ENCODE data around the gene GNB3.
A peak's percentile ranks its signal among the peaks of the same experiment; 100 is the strongest.
"Not testable (repeated sequence)": the region's sequence is repeated elsewhere in the genome, so short reads cannot be mapped to it uniquely, and the experiment has no call there.

GNB3 gene

GRCh38 chr12:6883252-6883651 lies 42.5 kb downstream of the GNB3 start:
- H3K36me3 ChIP-seq (ENCODE audit: control insufficient read depth, low read depth, low read length), result no peaks in the 10 kb centered on the region
- H3K27me3 ChIP-seq (ENCODE audit: control insufficient read depth, insufficient read depth, low read length), result no peaks in the 10 kb centered on the region
- H3K9ac ChIP-seq (ENCODE audit: low read length), result no peak overlapping the region
- peaks cover 6% of the 10 kb centered on the region for H3K4me1 ChIP-seq (ENCODE audit: control insufficient read depth, low read depth, low read length)
- no peak overlapping the region for H3K27ac ChIP-seq (ENCODE audit: low read length)
- no peak overlapping the region for H3K4me3 ChIP-seq (ENCODE audit: low read length)
- no peaks in the 10 kb centered on the region for H3K9me3 ChIP-seq (ENCODE audit: control insufficient read depth, low read depth, low read length)

GRCh38 chr12:6883683-6884082 lies 43.0 kb downstream of the GNB3 start:
- Histone ChIP-seq H3K27me3 (ENCODE audit: control insufficient read depth, insufficient read depth, low read length) (no peaks in the 10 kb centered on the region), H3K9ac (ENCODE audit: low read length) (no peak overlapping the region), H3K4me3 (ENCODE audit: low read length) (no peak overlapping the region), H3K9me3 (ENCODE audit: control insufficient read depth, low read depth, low read length) (no peaks in the 10 kb centered on the region), H3K4me1 (ENCODE audit: control insufficient read depth, low read depth, low read length) (peaks cover 6% of the 10 kb centered on the region), H3K27ac (ENCODE audit: low read length) (no peak overlapping the region), H3K36me3 (ENCODE audit: control insufficient read depth, low read depth, low read length) (no peaks in the 10 kb centered on the region)

- Histone ChIP-seq H3K27me3 (ENCODE audit: control insufficient read depth, insufficient read depth, low read length) (no peaks in the 10 kb centered on the region), H3K27ac (ENCODE audit: low read length) (no peak overlapping the region)
These were observed 43.8 kb downstream of the GNB3 start for GRCh38 chr12:6884539-6884938.

GRCh38 chr12:6886206-6886999 lies 45.7 kb downstream of the GNB3 start:
- H3K9ac ChIP-seq (ENCODE audit: low read length); H3K27me3 ChIP-seq (ENCODE audit: control insufficient read depth, insufficient read depth, low read length); H3K27ac ChIP-seq (ENCODE audit: low read length); H3K9me3 ChIP-seq (ENCODE audit: control insufficient read depth, low read depth, low read length); H3K36me3 ChIP-seq (ENCODE audit: control insufficient read depth, low read depth, low read length); H3K4me3 ChIP-seq (ENCODE audit: low read length): not testable (repeated sequence)
- peaks cover 12% of the 10 kb centered on the region for H3K4me1 ChIP-seq (ENCODE audit: control insufficient read depth, low read depth, low read length)

More at GRCh38 chr12:6884539-6884938, 43.8 kb downstream of the GNB3 start:
- H3K4me1 ChIP-seq (ENCODE audit: control insufficient read depth, low read depth, low read length), result peaks cover 6% of the 10 kb centered on the region
- H3K9me3 ChIP-seq (ENCODE audit: control insufficient read depth, low read depth, low read length), result no peaks in the 10 kb centered on the region
- no peak overlapping the region for H3K9ac ChIP-seq (ENCODE audit: low read length)
- H3K4me3 ChIP-seq (ENCODE audit: low read length), result no peak overlapping the region
- no peaks in the 10 kb centered on the region for H3K36me3 ChIP-seq (ENCODE audit: control insufficient read depth, low read depth, low read length)

GRCh38 chr12:6887460-6887859 lies 46.7 kb downstream of the GNB3 start:
- H3K4me3 ChIP-seq (ENCODE audit: low read length), result no peak overlapping the region
- H3K4me1 ChIP-seq (ENCODE audit: control insufficient read depth, low read depth, low read length), result peaks cover 12% of the 10 kb centered on the region
- no peak overlapping the region for H3K9ac ChIP-seq (ENCODE audit: low read length)
- no peaks in the 10 kb centered on the region for H3K36me3 ChIP-seq (ENCODE audit: control insufficient read depth, low read depth, low read length)
- no peak overlapping the region for H3K27ac ChIP-seq (ENCODE audit: low read length)
- no peaks in the 10 kb centered on the region for H3K9me3 ChIP-seq (ENCODE audit: control insufficient read depth, low read depth, low read length)
- H3K27me3 ChIP-seq (ENCODE audit: control insufficient read depth, insufficient read depth, low read length), result no peaks in the 10 kb centered on the region

GRCh38 chr12:6888360-6888759 lies 47.6 kb downstream of the GNB3 start:
- no peaks in the 10 kb centered on the region for H3K9me3 ChIP-seq (ENCODE audit: control insufficient read depth, low read depth, low read length)
- H3K4me3 ChIP-seq (ENCODE audit: low read length), result no peak overlapping the region
- no peaks in the 10 kb centered on the region for H3K36me3 ChIP-seq (ENCODE audit: control insufficient read depth, low read depth, low read length)
- no peak overlapping the region for H3K9ac ChIP-seq (ENCODE audit: low read length)
- no peaks in the 10 kb centered on the region for H3K27me3 ChIP-seq (ENCODE audit: control insufficient read depth, insufficient read depth, low read length)
- H3K4me1 ChIP-seq (ENCODE audit: control insufficient read depth, low read depth, low read length), result peaks cover 12% of the 10 kb centered on the region
- no peak overlapping the region for H3K27ac ChIP-seq (ENCODE audit: low read length)

- H3K9me3 ChIP-seq (ENCODE audit: control insufficient read depth, low read depth, low read length); H3K27me3 ChIP-seq (ENCODE audit: control insufficient read depth, insufficient read depth, low read length); H3K36me3 ChIP-seq (ENCODE audit: control insufficient read depth, low read depth, low read length); H3K9ac ChIP-seq (ENCODE audit: low read length); H3K27ac ChIP-seq (ENCODE audit: low read length); H3K4me3 ChIP-seq (ENCODE audit: low read length): not testable (repeated sequence)
- H3K4me1 ChIP-seq (ENCODE audit: control insufficient read depth, low read depth, low read length), result peaks cover 12% of the 10 kb centered on the region
These were observed 48.1 kb downstream of the GNB3 start for GRCh38 chr12:6888794-6889193.

- H3K27me3 ChIP-seq (ENCODE audit: control insufficient read depth, insufficient read depth, low read length); H3K36me3 ChIP-seq (ENCODE audit: control insufficient read depth, low read depth, low read length); H3K9me3 ChIP-seq (ENCODE audit: control insufficient read depth, low read depth, low read length): not testable (repeated sequence)
- Histone ChIP-seq H3K4me1 (ENCODE audit: control insufficient read depth, low read depth, low read length) (peaks cover 12% of the 10 kb centered on the region), H3K4me3 (ENCODE audit: low read length) (peak overlapping the region; percentile 62), H3K9ac (ENCODE audit: low read length) (peak overlapping the region; percentile 91), H3K27ac (ENCODE audit: low read length) (peak overlapping the region; percentile 100)
These were observed 49.2 kb downstream of the GNB3 start for GRCh38 chr12:6889775-6890573.

GRCh38 chr12:6890789-6891645 lies 50.3 kb downstream of the GNB3 start:
- peak overlapping the region; percentile 100 for H3K27ac ChIP-seq (ENCODE audit: low read length)
- H3K36me3 ChIP-seq (ENCODE audit: control insufficient read depth, low read depth, low read length), result no peaks in the 10 kb centered on the region
- H3K4me1 ChIP-seq (ENCODE audit: control insufficient read depth, low read depth, low read length), result peaks cover 6% of the 10 kb centered on the region
- no peaks in the 10 kb centered on the region for H3K27me3 ChIP-seq (ENCODE audit: control insufficient read depth, insufficient read depth, low read length)
- peak overlapping the region; percentile 91 for H3K9ac ChIP-seq (ENCODE audit: low read length)
- H3K4me3 ChIP-seq (ENCODE audit: low read length), result peak overlapping the region; percentile 82
- H3K9me3 ChIP-seq (ENCODE audit: control insufficient read depth, low read depth, low read length), result no peaks in the 10 kb centered on the region

GRCh38 chr12:6891646-6892001 lies 50.9 kb downstream of the GNB3 start:
- Histone ChIP-seq H3K27ac (ENCODE audit: low read length) (peak overlapping the region; percentile 88), H3K36me3 (ENCODE audit: control insufficient read depth, low read depth, low read length) (no peaks in the 10 kb centered on the region), H3K9ac (ENCODE audit: low read length) (peak overlapping the region; percentile 77), H3K4me1 (ENCODE audit: control insufficient read depth, low read depth, low read length) (peaks cover 6% of the 10 kb centered on the region), H3K9me3 (ENCODE audit: control insufficient read depth, low read depth, low read length) (no peaks in the 10 kb centered on the region), H3K27me3 (ENCODE audit: control insufficient read depth, insufficient read depth, low read length) (no peaks in the 10 kb centered on the region), H3K4me3 (ENCODE audit: low read length) (peak overlapping the region; percentile 82)

- not testable (repeated sequence) for H3K27me3 ChIP-seq (ENCODE audit: control insufficient read depth, insufficient read depth, low read length); H3K9ac ChIP-seq (ENCODE audit: low read length); H3K27ac ChIP-seq (ENCODE audit: low read length); H3K4me1 ChIP-seq (ENCODE audit: control insufficient read depth, low read depth, low read length); H3K9me3 ChIP-seq (ENCODE audit: control insufficient read depth, low read depth, low read length); H3K36me3 ChIP-seq (ENCODE audit: control insufficient read depth, low read depth, low read length); H3K4me3 ChIP-seq (ENCODE audit: low read length)
These were observed 52.0 kb downstream of the GNB3 start for GRCh38 chr12:6892683-6893082.

All from iPS-18a (cell line).